GM10248 (cell line): ENCODE results near the gene PHAF1.

Experiments used
- CTCF ChIA-PET: fragments of 300-600 bp; sonication (Branson Sonifier 250); formaldehyde crosslinking; extraction: SDS; loops from one replicate; lab custom pipeline; 2021; ENCODE audit warnings: antibody characterized with exemption; lab: Yijun Ruan, JAX
- POLR2A ChIA-PET: fragments of 350-650 bp; sonication (Branson Sonifier 250); formaldehyde crosslinking; extraction: SDS; loops from one replicate; lab custom pipeline; 2020; ENCODE audit warnings: antibody characterized with exemption; lab: Yijun Ruan, JAX
- DNase-seq: peaks from one replicate; pipeline ENCODE4 v3.0.0; 2012; ENCODE audit errors: extremely low spot score
- TF ChIP-seq, protein P1 (sequence below): IDR thresholded peaks from 2 replicates; pipeline ENCODE4 v1.5.1; 2012; ENCODE audit warnings: mild to moderate bottlenecking, low read depth; ENCODE audit errors: extremely low read depth, missing control alignments, control extremely low read depth

The PHAF1 gene

DNA sequence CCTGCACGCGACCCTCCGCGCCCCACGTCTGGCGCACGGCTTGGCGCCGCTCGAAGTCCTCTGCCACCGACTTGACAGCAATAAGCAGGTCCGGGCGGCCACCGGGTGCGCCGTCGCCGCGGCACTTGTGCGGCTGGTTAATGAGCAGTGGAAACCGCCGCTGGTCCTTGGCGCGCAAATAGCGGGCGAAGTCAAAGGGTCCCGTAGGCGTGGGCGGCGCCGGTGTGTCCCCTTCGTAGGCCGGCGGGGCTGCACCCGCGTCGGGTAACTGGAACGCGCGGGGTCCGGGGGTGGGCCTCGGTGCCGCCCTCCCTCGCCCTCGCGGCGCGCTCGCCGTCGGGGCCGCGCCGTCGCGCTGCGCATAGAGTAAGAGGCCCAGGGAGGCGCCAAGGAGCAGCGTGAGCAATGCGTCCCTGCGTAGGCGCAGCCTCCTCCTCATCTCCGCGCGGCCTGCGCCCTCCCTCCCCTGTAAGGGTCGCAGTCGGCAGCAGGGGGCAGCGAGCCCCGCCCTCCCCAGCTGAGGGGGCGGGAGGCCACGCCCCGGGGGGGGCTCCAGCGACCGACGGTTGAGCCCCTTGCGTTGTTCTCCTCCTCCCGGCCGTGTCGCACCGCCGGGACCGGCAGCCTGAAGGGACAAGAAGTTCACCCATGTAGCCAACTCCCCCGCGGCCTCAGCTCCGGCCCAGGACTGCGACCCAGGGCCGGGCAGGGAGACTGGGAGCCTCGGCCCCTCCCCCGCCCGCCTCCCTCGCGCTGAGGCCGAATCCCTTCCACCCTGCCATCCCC, 40.5 kb downstream of the PHAF1 start:
- CTCF ChIA-PET: interaction anchor here (0.7 to 11.2 kb wide), 11 partner anchors 10 to 196 kb away, joined by 3 to 207 read pairs (median 6); partner anchors contain the start of genes FBXL8, HSF4, MATCAP1 and NOL3
- TF ChIP-seq, protein P1, sequence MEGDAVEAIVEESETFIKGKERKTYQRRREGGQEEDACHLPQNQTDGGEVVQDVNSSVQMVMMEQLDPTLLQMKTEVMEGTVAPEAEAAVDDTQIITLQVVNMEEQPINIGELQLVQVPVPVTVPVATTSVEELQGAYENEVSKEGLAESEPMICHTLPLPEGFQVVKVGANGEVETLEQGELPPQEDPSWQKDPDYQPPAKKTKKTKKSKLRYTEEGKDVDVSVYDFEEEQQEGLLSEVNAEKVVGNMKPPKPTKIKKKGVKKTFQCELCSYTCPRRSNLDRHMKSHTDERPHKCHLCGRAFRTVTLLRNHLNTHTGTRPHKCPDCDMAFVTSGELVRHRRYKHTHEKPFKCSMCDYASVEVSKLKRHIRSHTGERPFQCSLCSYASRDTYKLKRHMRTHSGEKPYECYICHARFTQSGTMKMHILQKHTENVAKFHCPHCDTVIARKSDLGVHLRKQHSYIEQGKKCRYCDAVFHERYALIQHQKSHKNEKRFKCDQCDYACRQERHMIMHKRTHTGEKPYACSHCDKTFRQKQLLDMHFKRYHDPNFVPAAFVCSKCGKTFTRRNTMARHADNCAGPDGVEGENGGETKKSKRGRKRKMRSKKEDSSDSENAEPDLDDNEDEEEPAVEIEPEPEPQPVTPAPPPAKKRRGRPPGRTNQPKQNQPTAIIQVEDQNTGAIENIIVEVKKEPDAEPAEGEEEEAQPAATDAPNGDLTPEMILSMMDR: no peak
- peak; percentile 78 for DNase-seq
- POLR2A ChIA-PET: interaction anchor here (0.7 to 1.0 kb wide), 3 partner anchors 9 to 132 kb away, joined by 3 to 5 read pairs (median 4); no protein-coding TSS in a partner anchor

DNA sequence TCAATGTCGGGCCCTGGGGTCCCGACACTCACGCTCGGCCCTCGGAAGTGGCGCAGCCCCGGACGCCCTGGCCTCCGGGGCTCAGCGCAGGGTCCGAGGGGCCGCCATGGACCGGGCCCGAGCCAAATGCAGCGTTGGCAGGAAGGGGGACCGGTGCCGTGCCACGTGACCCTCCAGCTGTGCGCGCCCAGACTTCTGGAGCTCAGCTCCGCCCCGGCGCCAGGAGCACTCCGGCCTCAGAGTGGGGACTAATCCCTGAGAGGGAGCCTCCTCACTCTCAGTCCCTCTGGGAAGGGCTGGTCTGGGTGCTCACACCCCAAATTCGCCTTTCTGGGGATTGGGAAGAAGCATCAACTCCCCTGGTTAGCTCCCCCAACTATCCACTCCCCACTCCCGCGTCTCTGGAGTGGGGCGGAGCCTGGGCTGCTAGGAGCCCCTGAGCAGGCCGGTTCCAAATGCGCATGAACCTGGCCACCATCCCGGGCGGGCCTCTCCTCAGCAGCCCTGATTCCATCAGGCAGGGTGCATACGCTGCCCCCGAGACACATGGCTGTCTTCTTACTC, 41.2 kb downstream of the PHAF1 start, which contains the start of gene B3GNT9:
TSS of gene B3GNT9 (minus strand) at position 166 of the 564 bp plus-strand sequence. CDS start 513 bp downstream, outside the sequence.
- peak; percentile 75 for DNase-seq
- TF ChIP-seq, protein P1: no peak
- CTCF ChIA-PET: interaction anchor here (0.7 to 11.2 kb wide), 14 partner anchors 9 to 256 kb away, joined by 3 to 207 read pairs (median 5); partner anchors contain the start of genes FBXL8, HSF4, MATCAP1 and NOL3
- POLR2A ChIA-PET: interaction anchor here (0.7 to 1.2 kb wide), 4 partner anchors 9 to 133 kb away, joined by 3 to 5 read pairs (median 4); no protein-coding TSS in a partner anchor

DNA sequence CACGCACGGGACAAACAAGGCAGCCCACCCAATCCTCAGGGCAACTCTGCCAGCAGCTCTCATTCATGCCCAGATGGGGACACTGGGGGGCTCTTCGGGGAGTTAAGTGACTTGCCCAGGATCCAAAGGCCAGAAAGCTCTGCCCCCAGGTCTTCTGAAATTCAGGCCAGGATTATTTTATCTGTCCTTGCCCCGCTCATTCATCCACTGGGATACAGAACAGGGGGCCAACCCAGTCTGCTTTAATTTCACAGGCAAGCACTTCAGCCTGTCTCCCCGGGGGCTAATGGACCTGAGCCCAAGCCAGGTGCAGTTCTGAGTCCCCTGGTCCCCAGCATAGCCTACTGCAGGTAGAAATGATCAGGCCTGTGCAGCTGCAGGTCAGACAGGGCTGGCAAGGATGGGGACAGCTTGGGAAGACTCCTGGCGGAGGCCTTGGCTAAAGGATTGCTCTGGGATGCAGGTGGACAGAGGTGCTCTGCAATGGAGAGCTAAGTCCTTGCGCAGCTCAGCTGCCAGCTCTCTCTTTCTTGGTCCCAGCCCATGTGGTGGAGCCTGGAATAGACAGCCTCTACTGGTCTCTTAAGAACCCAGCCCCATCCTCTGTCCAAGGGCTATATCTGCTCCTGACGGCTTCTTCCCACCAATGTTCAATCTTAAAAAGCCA, 41.8 kb downstream of the PHAF1 start:
- no peak for DNase-seq
- ChIA-PET CTCF (interaction anchor here (0.8 to 11.2 kb wide), 16 partner anchors 8 to 256 kb away, joined by 3 to 207 read pairs (median 6); partner anchors contain the start of genes FBXL8, HSF4, MATCAP1 and NOL3), POLR2A (interaction anchor here (1.0 to 1.2 kb wide), 3 partner anchors 10 to 134 kb away, joined by 3 to 5 read pairs (median 4); no protein-coding TSS in a partner anchor)
- TF ChIP-seq, protein P1: no peak

DNA sequence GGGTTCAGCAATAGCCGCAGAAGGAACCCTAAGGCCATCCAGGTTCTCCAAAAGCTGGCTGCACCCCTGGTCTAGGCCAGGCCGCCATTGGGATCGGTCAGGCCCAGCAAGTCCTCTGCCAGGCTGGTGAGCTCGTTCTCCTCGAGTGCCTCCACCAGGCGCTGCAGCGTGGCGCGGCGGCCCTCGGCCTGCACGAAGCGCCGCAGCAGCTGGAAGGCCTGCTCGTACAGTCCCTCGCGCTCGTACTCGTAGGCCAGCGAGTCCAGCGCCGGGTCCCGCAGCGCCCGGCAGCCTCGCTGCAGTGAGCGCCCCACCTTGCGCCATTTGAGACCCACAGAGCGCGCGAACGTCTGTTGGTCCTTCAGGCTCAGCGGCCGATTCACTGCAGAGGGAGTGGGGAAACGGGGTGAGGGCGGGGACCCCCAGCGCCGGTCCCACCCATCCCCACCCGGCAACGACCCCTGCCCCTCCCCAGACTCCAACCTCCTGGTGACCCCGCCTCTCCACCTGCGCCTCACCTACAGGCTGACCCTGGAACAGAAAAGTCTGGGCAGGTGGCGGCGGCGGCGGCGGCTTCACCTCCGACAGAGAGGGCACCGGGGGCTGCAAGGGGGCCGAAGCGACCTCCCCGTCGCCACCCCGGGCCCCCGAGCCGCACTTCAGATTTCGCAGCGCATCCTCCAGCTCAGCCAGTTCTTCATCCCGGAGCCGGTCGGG, 45.0 kb downstream of the PHAF1 start:
- ChIA-PET POLR2A (no interaction called here), CTCF (interaction anchor here (0.7 to 11.2 kb wide), 70 partner anchors 7 to 324 kb away, joined by 3 to 207 read pairs (median 5); partner anchors contain the start of genes CBFB, CES3, E2F4 and EXOC3L1)
- TF ChIP-seq, protein P1: no peak
- DNase-seq: no peak

DNA sequence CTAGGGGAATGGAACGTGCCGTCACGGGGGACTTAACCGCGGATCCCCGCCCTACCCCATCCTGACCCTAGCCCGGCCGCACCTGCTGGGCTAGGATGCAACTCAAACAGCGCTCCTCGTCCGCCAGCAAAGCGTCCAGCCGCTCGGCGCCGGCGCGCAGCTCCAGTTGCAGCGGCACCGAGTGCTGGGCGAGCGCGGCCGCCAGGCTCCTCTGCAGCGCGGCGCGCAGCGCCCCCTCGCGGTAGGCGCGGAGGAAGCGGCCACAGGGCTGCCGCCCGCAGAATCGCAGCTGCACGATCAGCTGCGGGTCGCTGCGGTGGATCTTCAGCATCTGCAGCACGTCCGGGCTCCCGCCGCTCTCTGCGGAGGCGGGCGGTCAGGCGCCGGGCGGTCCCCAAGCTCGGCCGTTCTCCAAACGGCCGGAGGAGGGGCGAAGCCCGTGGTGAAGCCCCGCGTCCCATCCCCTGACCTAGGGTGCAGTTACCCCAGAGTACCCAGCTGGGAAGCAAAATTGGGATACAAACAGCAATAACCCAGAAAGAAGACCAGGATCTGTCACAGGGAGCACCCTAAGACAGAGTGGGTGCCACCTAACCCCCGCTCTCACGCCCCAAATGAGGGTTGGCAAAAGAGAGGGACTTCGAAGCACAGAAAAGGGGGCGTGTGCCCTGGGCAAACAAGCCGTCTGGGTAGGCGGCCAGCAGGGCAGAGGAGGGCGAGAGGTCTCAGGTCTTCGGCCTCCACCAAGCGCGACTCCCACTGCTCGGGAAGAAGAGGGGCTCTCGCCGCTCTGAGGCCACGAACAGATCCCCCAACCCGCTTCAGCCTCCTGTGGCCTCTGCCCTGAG, 45.8 kb downstream of the PHAF1 start:
- CTCF ChIA-PET: interaction anchor here (0.6 to 11.2 kb wide), 72 partner anchors 8 to 325 kb away, joined by 3 to 207 read pairs (median 4); partner anchors contain the start of genes CBFB, CES3, E2F4 and EXOC3L1
- peak; percentile 88 for DNase-seq
- TF ChIP-seq, protein P1: peak; percentile 96
- POLR2A ChIA-PET: no interaction called here
